GM15510 (cell line): ENCODE measurements around the gene HEPHL1.

Experiments used
- POLR2A ChIP-seq: IDR thresholded peaks from 3 replicates; pipeline ENCODE4 v1.6.1; 2011; ENCODE audit warnings: borderline replicate concordance; ENCODE audit not compliant: insufficient read length; ENCODE audit errors: extremely low read depth

HEPHL1 gene, protein sequence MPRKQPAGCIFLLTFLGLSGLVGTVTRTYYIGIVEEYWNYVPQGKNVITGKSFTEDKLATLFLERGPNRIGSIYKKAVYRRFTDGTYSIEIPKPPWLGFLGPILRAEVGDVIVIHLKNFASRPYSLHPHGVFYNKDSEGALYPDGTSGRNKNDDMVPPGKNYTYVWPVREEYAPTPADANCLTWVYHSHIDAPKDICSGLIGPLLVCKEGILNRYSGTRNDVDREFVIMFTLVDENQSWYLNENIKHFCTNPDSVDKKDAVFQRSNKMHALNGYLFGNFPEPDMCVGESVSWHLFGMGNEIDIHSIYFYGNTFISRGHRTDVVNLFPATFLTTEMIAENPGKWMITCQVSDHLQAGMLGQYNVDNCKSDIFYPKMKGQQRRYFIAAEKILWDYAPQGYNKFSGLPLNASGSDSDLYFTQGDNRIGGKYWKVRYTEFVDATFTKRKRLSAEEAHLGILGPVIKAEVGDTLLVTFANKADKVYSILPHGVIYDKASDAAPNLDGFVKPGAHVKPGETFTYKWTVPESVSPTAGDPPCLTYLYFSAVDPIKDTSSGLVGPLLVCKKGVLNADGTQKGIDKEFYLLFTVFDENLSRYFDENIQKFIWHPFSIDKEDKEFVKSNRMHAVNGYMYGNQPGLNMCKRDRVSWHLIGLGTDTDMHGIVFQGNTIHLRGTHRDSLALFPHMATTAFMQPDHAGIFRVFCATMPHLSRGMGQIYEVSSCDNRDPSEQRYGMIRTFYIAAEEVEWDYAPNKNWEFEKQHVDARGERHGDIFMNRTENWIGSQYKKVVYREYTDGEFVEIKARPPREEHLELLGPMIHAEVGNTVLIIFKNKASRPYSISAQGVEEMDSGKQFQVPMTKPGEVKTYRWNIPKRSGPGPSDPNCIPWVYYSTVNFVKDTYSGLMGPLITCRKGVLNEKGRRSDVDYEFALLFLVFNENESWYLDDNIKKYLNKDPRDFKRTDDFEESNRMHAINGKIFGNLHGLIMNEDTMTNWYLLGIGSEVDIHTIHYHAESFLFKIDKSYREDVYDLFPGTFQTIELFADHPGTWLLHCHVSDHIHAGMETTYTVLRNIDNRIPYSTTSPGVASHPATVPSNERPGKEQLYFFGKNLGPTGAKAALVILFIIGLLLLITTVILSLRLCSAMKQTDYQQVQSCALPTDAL

DNA sequence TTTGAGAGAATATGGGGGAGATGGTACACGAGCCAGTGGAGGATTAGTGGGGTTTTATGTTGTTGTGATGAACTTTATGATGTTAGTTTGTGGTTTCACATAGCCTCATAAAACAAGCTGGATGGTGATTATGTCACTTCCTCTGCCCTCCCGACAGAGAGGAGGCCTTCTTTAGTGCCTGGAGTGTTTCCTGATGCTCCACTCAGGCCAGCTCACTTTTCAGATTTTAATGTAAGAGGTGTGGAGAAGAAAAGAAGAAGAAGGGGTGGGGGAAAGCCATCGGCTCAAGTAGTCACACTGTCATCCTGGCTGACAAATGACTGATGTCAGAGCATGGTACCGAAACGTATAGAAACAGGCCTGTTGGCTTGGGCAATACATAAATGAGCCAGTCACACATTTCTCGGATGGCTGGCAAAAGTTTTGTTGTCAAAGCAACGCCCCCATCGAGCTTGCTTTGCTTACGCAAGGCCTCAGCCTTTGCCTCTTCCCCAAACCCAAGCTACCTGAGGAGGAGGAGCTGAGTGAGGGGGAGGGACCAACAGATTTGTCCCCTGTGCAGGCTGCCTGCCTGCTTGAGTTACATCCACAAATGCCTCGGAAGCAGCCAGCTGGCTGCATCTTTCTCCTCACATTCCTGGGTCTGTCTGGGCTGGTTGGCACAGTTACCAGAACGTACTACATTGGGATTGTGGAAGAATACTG is at the start of gene HEPHL1:
Gene HEPHL1, plus strand, starts transcription at position 578 of the 705 bp plus-strand sequence. Its CDS starts 15 bp downstream, at position 593.
- no peak for TF ChIP-seq POLR2A

DNA sequence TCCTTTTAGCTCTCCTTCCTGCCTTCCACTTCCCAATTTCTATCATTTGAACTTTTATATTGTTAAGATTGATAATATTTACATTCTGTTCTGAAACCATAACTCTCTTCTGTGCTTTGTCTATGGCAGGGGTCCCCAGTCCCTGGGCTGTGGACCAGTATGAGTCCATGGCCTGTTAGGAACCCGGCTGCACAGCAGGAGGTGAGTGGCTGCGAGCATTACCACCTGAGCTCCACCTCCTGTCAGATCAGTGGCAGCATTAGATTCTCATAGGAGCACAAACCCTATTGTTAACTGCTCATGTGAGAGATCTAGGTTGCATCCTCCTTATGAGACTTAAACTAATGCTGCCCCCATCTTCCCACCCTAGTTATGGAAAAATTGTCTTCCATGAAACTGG is 48.4 kb upstream of the HEPHL1 start:
- no peak for TF ChIP-seq POLR2A

DNA sequence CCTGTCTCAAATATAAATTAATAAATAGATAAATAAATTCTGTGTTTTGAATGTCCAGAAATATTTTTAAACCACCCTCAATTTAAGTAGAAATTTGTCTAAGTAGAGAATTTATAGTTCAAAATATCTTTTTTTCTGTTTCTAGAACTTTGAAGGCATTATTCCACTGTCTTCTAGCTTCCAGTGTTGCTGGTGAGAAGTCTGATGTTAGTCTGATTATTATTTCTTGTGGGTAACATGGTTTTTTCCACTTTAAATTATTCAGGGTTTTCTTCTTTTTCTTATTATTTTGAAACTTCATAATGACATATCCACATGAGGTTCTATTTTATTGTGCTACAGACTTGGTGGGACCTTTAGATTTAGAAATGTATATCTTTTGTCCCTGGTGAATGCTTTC is 46.4 kb upstream of the HEPHL1 start:
- TF ChIP-seq POLR2A = no peak

DNA sequence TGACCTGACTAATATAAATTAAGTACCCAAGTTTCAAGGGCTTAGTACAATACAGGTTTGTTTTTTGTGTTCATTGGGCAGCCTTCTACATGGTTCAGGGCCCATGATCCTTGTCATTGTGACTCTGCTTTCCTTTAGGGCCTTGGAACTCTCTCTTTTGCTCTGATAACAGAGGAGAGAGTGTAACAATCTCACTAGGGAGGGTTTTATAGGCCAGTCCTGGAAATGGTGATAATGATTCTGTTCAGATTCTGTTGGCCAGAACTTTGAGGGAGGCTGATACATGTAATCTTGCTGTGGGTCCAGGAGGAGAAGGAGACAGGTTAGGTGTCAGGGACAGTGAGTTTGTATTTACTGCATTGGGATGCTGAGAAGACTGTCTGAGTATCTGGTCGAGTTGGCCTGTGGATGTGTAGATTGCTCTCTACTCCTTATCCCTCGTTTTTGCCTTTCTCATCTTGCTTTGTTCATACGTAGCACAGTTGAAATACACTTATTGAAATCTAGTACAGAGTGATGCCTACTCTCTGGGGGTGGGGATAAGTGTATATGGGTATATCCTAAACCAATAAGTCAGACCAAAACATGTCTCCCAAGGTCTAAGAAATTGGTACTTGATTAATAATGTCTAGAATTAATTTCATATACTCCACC is 37.5 kb upstream of the HEPHL1 start:
- TF ChIP-seq POLR2A = no peak

DNA sequence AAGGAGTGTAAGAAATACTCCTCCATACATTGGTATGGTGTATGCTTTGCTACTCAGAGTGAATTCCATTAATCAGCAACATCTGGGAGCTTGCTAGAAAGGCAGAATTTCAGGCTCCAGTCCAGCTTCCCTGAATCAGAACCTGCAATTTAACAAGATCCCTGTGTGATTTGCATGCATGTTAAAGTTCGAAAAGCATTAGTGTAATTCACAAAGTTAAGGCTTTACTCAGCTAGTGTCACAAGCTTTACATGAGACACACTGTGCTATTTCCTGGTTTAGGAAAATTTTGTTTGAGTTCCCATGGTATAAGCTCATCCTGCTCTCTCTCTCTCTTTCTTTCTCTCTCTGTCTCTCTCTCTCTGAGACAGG is 37.0 kb upstream of the HEPHL1 start:
- no peak for TF ChIP-seq POLR2A

DNA sequence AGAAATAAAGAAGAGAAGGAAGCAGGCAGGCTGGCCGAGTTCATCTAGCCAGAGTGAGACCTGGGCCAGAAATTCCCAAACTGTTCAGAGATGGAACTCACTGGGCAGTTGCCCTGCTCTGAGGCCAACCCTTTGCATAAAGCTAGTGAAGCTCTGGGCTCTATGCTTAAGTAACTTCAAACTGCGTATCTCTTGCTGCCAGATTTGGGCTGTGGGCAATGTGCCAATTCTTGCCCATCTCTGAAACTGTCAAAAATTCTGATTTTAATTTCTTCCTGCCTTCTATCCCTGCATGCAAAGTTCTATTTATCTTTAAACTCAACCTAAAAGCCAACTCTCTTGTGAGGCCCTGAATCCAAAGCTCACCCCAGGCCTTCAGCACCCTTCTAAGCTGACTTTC is 36.2 kb upstream of the HEPHL1 start:
- no peak for TF ChIP-seq POLR2A

DNA sequence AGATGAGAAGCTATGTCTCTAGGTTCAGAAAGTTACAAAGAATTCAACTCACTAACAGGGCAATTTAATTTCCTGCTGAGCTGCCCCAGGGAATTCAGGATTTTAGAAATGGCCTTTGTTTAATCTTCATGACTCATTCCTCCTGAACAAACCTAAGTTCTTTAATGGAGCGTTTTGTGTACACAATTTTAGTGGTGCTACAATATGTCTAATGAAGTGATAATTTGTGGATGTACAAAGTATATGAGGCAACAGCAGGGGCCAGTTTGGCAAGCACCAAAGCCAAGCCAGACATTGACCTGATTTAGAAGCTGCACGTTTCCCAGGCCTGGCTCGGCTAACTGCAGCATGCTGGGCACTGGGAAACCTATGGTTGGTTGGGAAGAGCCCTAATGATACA is 34.4 kb upstream of the HEPHL1 start:
- no peak for TF ChIP-seq POLR2A

DNA sequence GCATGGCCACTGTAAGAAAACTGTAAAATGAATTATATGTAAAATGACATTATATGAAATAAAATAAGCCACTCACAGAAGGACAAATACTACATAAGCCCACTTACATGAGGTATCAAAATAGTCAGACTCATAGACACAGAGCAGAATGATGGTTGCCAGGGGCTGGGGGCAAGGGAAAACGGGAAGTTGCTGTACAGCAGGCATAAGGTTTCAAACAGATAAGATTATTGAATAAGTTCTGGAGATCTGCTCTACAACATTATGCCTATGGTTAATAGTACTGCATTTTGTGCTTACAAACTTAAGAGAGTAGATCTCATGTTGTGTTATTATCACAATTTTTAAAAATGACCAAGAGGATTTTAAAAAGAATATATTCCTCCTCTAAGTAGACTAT is 32.7 kb upstream of the HEPHL1 start:
- TF ChIP-seq POLR2A = no peak

DNA sequence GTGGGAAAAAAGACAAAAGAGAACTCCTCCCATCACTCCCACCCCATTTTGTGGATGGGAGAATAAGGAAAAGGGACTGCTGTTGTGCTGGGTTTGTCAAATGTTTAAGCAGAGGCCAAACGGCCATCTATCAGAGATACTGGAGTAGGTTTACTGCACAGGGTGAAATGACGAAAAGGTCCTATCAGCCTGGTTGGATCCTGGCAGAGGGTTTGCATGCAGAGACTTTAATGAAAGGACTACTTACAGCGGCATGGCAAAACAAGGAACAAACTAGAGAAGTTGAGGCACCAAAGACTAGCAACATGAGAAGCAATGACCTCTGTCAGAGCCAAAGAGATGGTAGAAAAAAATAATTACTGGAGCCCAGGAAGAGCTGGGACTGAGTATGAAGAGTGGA is 32.2 kb upstream of the HEPHL1 start:
- TF ChIP-seq POLR2A = no peak

DNA sequence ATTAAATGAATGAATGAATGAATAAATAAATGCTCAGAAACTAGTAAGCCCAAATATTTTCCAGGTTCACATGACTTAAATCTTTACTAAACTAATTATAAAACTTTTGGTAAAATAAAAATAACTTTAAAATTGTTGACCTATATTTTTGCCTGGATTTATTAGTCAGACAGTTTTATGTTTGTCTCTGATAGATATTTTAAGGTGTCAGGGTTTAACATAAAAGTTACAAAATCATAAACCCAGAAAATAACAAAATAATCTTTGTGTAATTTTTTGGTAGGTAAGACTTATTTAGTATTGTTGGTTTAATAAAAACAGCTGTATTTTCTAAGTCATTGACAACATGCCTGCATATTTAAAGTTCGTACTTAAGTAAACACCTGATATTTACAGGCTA is 27.4 kb upstream of the HEPHL1 start:
- TF ChIP-seq POLR2A = no peak

DNA sequence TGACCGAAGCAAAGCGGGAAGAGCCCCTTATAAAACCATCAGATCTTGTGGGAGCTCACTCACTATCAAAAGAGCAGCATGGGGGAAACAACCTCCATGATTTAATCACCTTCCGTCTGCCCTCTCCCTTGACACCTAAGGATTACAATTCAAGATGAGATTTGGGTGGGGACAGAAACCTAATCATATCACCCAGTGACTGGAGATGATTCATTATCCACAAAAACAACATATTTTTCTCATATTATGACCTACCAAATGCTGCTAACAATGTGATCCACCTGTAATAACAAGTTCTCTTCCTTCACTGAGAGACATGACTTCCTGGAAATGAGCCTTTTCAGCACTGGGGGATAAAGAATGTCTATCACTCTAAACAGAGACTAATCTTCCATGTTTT is 23.4 kb upstream of the HEPHL1 start:
- no peak for TF ChIP-seq POLR2A

DNA sequence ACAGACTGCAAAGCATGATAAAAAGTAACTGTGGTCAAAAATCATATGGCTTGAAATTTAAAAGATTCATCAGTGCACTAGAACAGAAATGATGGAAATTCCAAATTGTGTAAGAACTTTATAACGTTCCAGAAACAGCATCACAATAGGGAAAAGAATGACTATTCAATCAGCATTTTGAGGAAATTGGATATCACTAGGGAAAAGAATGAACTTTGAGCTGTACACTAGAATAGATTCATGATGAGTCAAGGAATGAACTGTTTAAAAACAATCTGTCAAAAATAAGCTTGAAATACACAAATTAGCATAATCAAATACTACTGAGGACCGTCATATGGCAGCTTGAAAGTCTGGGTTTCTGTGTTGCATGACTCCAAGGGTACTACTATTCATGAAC is 20.5 kb upstream of the HEPHL1 start:
- TF ChIP-seq POLR2A = no peak

DNA sequence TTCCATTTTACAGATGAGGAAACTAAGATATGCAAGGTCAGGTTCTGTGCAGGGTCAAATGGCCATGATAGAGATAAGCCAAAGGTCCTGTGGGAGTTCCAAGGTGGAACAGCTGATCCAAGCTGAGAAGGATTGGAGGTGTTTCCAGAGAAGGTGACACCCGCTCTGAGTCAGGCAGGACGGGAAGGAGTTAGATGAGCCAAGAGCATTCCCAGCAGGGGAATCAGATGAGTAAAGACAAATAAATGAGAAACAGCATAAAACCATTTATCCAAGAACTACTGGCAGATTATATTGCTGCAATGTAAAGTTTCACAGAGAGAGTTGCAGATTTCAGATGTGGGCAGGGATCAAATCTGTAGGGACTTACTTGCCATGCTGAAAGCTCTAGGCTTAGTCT is 18.9 kb upstream of the HEPHL1 start:
- TF ChIP-seq POLR2A = no peak

DNA sequence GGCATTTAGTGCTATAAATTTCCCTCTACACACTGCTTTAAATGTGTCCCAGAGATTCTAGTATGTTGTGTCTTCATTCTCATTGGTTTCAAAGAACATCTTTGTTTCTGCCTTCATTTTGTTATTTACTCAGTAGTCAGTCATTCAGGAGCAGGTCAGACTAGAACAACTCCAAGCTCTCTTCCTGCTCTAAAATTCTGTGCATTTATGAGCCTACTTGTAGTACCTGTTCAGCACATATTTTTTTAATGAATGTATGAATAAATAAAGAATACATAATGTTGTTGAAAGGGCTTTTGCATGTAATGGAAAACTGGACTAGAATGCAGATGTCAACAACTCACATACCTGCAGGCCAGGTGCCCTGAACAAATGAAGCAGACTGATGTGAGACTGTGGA is 13.7 kb upstream of the HEPHL1 start:
- TF ChIP-seq POLR2A = no peak
